ENCODE measurements around the gene WT1.

GRCh38 chr11:32479291-32479690 is 44.0 kb upstream of the WT1 start:
- TF ChIP-seq CTCF (tag by site-specific recombination; IDR thresholded peaks at IDR 0.05) (no peak), ZNF155 (tag by site-specific recombination; IDR thresholded peaks at IDR 0.05) (no peak), SCRT2 (tag by site-specific recombination; IDR thresholded peaks at IDR 0.05) (no peak), KLF1 (tag by site-specific recombination; IDR thresholded peaks at IDR 0.05) (no peak), AEBP2 (tag by site-specific recombination; IDR thresholded peaks at IDR 0.05; ENCODE audit: borderline replicate concordance) (no peak), ZNF121 (tag by site-specific recombination; IDR thresholded peaks at IDR 0.05) (no peak), ZNF776 (tag by site-specific recombination; IDR thresholded peaks at IDR 0.05; ENCODE audit: borderline replicate concordance) (no peak), ZNF174 (tag by site-specific recombination; IDR thresholded peaks at IDR 0.05) (no peak), SETDB1 (IDR thresholded peaks at IDR 0.05; ENCODE audit: insufficient read length, low read length) (no peak), ELK4 (IDR thresholded peaks at IDR 0.05; ENCODE audit: borderline replicate concordance, low read depth, low read length) (no peak), ZBTB17 (tag by site-specific recombination; IDR thresholded peaks at IDR 0.05) (no peak)

Measured in HEK293 (cell line).